Measurements from ENCODE around the gene IL3. TPM values are rescaled to one million over a fixed set of nuclear protein-coding genes. Genes with fewer than 3 reads are reported as not detected.

IL3 gene
- total and polyA plus RNA-seq, 2 experiments from 2014 or later: not detected

DNA sequence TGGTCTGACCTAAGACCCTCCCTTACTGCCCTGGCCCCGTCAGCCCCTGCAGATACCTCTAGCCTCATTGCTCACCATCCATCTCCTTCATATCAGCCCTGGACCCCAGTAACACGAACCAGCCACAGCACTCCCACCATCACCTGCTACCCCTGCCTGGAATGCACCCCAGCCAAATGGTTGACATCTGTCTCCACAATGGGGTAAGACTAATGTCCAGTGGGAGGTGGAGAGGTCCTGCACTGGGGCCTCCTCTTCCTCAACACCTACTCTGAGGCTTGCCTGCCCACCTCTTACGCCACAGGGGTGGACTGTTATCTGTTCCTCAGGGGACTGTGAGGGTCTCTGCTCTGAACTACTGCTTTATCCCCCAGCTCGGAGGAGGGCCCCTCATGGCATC is 25.2 kb downstream of the IL3 start:
- DNase-seq (ENCODE audit: low spot score) (no peak), ATAC-seq (no peak)
- Histone ChIP-seq H3K36me3 (ENCODE audit: insufficient read depth) (no peaks in the 10 kb centered on the region), H3K27me3 (ENCODE audit: insufficient read depth) (no peaks in the 10 kb centered on the region), H3K79me2 (replicated peaks; ENCODE audit: insufficient read depth) (no peaks in the 10 kb centered on the region), H3K4me2 (no peak overlapping the region), H3K4me1 (ENCODE audit: insufficient read depth) (no peaks in the 10 kb centered on the region), H4K20me1 (replicated peaks; ENCODE audit: insufficient read depth) (no peaks in the 10 kb centered on the region), H3K4me3 (no peak overlapping the region), H3K27ac (ENCODE audit: low read depth) (no peak overlapping the region), H3F3A (replicated peaks; ENCODE audit: low read depth) (no peaks in the 10 kb centered on the region), H2AFZ (no peak overlapping the region), H3K9me2 (ENCODE audit: insufficient read depth) (no peaks in the 10 kb centered on the region)
- TF ChIP-seq ZNF114 (CRISPR knock-in tag; IDR thresholded peaks at IDR 0.05): no peak
- no peak for TF ChIP-seq STAT1 (IDR thresholded peaks at IDR 0.05; ENCODE audit: unreplicated experiment)
- no peak for TF ChIP-seq NANOG (IDR thresholded peaks at IDR 0.05; ENCODE audit: borderline replicate concordance)
- TF ChIP-seq POLR2AphosphoS5 (IDR thresholded peaks at IDR 0.05; ENCODE audit: low read depth): no peak
- no peak for TF ChIP-seq ZNF331 (CRISPR knock-in tag; IDR thresholded peaks at IDR 0.05; ENCODE audit: low read depth)
- TF ChIP-seq, protein P1, sequence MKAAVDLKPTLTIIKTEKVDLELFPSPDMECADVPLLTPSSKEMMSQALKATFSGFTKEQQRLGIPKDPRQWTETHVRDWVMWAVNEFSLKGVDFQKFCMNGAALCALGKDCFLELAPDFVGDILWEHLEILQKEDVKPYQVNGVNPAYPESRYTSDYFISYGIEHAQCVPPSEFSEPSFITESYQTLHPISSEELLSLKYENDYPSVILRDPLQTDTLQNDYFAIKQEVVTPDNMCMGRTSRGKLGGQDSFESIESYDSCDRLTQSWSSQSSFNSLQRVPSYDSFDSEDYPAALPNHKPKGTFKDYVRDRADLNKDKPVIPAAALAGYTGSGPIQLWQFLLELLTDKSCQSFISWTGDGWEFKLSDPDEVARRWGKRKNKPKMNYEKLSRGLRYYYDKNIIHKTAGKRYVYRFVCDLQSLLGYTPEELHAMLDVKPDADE (IDR thresholded peaks at IDR 0.05): no peak
- no peak for TF ChIP-seq JUNB (IDR thresholded peaks at IDR 0.05; ENCODE audit: unreplicated experiment)
- TF ChIP-seq EZH2 (IDR thresholded peaks at IDR 0.05; ENCODE audit: low read depth, unreplicated experiment): no peak
- TF ChIP-seq EZH2phosphoT487 (IDR thresholded peaks at IDR 0.05; ENCODE audit: unreplicated experiment): no peak
- TF ChIP-seq, protein P2, sequence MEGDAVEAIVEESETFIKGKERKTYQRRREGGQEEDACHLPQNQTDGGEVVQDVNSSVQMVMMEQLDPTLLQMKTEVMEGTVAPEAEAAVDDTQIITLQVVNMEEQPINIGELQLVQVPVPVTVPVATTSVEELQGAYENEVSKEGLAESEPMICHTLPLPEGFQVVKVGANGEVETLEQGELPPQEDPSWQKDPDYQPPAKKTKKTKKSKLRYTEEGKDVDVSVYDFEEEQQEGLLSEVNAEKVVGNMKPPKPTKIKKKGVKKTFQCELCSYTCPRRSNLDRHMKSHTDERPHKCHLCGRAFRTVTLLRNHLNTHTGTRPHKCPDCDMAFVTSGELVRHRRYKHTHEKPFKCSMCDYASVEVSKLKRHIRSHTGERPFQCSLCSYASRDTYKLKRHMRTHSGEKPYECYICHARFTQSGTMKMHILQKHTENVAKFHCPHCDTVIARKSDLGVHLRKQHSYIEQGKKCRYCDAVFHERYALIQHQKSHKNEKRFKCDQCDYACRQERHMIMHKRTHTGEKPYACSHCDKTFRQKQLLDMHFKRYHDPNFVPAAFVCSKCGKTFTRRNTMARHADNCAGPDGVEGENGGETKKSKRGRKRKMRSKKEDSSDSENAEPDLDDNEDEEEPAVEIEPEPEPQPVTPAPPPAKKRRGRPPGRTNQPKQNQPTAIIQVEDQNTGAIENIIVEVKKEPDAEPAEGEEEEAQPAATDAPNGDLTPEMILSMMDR (conservative IDR thresholded peaks at IDR 0.05; ENCODE audit: low read depth in 2 of 2): no peak
- TF ChIP-seq, protein P3, sequence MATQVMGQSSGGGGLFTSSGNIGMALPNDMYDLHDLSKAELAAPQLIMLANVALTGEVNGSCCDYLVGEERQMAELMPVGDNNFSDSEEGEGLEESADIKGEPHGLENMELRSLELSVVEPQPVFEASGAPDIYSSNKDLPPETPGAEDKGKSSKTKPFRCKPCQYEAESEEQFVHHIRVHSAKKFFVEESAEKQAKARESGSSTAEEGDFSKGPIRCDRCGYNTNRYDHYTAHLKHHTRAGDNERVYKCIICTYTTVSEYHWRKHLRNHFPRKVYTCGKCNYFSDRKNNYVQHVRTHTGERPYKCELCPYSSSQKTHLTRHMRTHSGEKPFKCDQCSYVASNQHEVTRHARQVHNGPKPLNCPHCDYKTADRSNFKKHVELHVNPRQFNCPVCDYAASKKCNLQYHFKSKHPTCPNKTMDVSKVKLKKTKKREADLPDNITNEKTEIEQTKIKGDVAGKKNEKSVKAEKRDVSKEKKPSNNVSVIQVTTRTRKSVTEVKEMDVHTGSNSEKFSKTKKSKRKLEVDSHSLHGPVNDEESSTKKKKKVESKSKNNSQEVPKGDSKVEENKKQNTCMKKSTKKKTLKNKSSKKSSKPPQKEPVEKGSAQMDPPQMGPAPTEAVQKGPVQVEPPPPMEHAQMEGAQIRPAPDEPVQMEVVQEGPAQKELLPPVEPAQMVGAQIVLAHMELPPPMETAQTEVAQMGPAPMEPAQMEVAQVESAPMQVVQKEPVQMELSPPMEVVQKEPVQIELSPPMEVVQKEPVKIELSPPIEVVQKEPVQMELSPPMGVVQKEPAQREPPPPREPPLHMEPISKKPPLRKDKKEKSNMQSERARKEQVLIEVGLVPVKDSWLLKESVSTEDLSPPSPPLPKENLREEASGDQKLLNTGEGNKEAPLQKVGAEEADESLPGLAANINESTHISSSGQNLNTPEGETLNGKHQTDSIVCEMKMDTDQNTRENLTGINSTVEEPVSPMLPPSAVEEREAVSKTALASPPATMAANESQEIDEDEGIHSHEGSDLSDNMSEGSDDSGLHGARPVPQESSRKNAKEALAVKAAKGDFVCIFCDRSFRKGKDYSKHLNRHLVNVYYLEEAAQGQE (IDR thresholded peaks at IDR 0.05; ENCODE audit: unreplicated experiment): no peak
- TF ChIP-seq, protein P4, sequence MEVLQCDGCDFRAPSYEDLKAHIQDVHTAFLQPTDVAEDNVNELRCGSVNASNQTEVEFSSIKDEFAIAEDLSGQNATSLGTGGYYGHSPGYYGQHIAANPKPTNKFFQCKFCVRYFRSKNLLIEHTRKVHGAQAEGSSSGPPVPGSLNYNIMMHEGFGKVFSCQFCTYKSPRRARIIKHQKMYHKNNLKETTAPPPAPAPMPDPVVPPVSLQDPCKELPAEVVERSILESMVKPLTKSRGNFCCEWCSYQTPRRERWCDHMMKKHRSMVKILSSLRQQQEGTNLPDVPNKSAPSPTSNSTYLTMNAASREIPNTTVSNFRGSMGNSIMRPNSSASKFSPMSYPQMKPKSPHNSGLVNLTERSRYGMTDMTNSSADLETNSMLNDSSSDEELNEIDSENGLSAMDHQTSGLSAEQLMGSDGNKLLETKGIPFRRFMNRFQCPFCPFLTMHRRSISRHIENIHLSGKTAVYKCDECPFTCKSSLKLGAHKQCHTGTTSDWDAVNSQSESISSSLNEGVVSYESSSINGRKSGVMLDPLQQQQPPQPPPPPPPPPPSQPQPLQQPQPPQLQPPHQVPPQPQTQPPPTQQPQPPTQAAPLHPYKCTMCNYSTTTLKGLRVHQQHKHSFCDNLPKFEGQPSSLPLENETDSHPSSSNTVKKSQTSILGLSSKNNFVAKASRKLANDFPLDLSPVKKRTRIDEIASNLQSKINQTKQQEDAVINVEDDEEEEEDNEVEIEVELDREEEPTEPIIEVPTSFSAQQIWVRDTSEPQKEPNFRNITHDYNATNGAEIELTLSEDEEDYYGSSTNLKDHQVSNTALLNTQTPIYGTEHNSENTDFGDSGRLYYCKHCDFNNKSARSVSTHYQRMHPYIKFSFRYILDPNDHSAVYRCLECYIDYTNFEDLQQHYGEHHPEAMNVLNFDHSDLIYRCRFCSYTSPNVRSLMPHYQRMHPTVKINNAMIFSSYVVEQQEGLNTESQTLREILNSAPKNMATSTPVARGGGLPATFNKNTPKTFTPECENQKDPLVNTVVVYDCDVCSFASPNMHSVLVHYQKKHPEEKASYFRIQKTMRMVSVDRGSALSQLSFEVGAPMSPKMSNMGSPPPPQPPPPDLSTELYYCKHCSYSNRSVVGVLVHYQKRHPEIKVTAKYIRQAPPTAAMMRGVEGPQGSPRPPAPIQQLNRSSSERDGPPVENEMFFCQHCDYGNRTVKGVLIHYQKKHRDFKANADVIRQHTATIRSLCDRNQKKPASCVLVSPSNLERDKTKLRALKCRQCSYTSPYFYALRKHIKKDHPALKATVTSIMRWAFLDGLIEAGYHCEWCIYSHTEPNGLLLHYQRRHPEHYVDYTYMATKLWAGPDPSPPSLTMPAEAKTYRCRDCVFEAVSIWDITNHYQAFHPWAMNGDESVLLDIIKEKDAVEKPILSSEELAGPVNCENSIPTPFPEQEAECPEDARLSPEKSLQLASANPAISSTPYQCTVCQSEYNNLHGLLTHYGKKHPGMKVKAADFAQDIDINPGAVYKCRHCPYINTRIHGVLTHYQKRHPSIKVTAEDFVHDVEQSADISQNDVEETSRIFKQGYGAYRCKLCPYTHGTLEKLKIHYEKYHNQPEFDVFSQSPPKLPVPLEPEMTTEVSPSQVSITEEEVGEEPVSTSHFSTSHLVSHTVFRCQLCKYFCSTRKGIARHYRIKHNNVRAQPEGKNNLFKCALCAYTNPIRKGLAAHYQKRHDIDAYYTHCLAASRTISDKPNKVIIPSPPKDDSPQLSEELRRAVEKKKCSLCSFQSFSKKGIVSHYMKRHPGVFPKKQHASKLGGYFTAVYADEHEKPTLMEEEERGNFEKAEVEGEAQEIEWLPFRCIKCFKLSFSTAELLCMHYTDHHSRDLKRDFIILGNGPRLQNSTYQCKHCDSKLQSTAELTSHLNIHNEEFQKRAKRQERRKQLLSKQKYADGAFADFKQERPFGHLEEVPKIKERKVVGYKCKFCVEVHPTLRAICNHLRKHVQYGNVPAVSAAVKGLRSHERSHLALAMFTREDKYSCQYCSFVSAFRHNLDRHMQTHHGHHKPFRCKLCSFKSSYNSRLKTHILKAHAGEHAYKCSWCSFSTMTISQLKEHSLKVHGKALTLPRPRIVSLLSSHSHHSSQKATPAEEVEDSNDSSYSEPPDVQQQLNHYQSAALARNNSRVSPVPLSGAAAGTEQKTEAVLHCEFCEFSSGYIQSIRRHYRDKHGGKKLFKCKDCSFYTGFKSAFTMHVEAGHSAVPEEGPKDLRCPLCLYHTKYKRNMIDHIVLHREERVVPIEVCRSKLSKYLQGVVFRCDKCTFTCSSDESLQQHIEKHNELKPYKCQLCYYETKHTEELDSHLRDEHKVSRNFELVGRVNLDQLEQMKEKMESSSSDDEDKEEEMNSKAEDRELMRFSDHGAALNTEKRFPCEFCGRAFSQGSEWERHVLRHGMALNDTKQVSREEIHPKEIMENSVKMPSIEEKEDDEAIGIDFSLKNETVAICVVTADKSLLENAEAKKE (CRISPR knock-in tag; IDR thresholded peaks at IDR 0.05): no peak
- TF ChIP-seq CREB1 (CRISPR knock-in tag; IDR thresholded peaks at IDR 0.05; ENCODE audit: low read depth): no peak
- no peaks in the 10 kb centered on the region; the same call in 2 of the 3 replicates for H3K9me3 Mint-ChIP-seq
- H3K27ac Mint-ChIP-seq: no peak overlapping the region
- H3K36me3 Mint-ChIP-seq (ENCODE audit: low read depth): no peaks in the 10 kb centered on the region
- peaks cover 9% of the 10 kb centered on the region for H3K27me3 Mint-ChIP-seq (ENCODE audit: insufficient read depth, low read depth, poor library complexity)
- H3K4me3 Mint-ChIP-seq: no peak overlapping the region
- H3K4me1 Mint-ChIP-seq: no peaks in the 10 kb centered on the region

All from GM23338 (cell line).